Keratinocyte (primary cell): Measurements from ENCODE around the gene MSMP.

Source experiments
- EZH2 ChIP-seq: IDR thresholded peaks from one replicate; pipeline ENCODE4 v1.6.1; 2012; ENCODE audit warnings: inconsistent platforms, mild to moderate bottlenecking, low read length, moderate library complexity
- TF ChIP-seq, protein P1 (sequence below), 3 experiments: IDR thresholded peaks in 1 of 3; conservative IDR thresholded peaks in 1 of 3; optimal IDR thresholded peaks in 1 of 3; 2 replicates in 2 of 3; 3 replicates in 1 of 3; pipeline versions ENCODE3 to v1.5.1; 2011; ENCODE audit warnings: low read length in 3 of 3, mild to moderate bottlenecking in 3 of 3, moderate library complexity in 2 of 3, control low read depth in 1 of 3, inconsistent platforms in 1 of 3; ENCODE audit not compliant: insufficient read depth in 2 of 3; ENCODE audit errors: extremely low read depth in 1 of 3

DNA sequence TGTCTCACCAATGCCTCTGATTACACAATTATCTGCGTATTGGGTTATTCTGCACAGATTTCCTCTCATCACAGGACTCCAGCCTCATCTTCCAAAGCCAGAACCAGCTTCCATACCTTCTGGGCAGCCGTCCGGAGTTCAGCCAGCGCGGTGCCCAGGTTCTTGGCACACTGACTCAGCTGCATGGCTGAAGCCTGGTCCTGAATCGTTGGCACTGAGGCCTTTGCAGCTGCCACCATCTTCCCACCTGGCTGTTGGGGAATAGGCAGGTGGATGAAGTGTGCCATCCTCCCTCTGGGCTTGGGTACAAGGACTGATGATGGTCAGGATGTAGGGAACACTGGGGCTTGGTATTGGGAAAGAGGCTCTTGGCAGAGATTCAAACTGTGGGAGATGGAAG is 40.0 kb downstream of the MSMP start:
- TF ChIP-seq, protein P1, sequence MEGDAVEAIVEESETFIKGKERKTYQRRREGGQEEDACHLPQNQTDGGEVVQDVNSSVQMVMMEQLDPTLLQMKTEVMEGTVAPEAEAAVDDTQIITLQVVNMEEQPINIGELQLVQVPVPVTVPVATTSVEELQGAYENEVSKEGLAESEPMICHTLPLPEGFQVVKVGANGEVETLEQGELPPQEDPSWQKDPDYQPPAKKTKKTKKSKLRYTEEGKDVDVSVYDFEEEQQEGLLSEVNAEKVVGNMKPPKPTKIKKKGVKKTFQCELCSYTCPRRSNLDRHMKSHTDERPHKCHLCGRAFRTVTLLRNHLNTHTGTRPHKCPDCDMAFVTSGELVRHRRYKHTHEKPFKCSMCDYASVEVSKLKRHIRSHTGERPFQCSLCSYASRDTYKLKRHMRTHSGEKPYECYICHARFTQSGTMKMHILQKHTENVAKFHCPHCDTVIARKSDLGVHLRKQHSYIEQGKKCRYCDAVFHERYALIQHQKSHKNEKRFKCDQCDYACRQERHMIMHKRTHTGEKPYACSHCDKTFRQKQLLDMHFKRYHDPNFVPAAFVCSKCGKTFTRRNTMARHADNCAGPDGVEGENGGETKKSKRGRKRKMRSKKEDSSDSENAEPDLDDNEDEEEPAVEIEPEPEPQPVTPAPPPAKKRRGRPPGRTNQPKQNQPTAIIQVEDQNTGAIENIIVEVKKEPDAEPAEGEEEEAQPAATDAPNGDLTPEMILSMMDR (optimal IDR thresholded peaks at IDR 0.05 in 1 of 3, IDR thresholded peaks at IDR 0.05 in 1 of 3, conservative IDR thresholded peaks at IDR 0.05 in 1 of 3; ENCODE audit: extremely low read depth in 1 of 3, insufficient read depth in 2 of 3, low read length in 3 of 3) = no peak
- TF ChIP-seq EZH2 = no peak
